Activated CD8-positive, alpha-beta T cell treated with anti-CD3 and anti-CD28 coated beads for 36 hours (primary cell): ENCODE results near the gene RSBN1L. TPM values are rescaled to one million over a fixed set of nuclear protein-coding genes. Genes with fewer than 3 reads are reported as not detected.
"Not testable (repeated sequence)": the region's sequence is repeated elsewhere in the genome, so short reads cannot be mapped to it uniquely, and the experiment has no call there.

Source experiments
- ATAC-seq: fragments of 200-7000 bp; cut with Tn5 transposase; one replicate; pipeline ENCODE4 v1.10.0; 2021; ENCODE audit warnings: mild to moderate bottlenecking, moderate library complexity
- CTCF ChIA-PET: fragments of 350-600 bp; sonication (Branson Sonifier 250); formaldehyde crosslinking; loops from one replicate; lab custom pipeline; 2021; ENCODE audit warnings: antibody characterized with exemption; lab: Charles Lee
- POLR2A ChIA-PET: fragments of 350-600 bp; sonication (Branson Sonifier 250); formaldehyde crosslinking; loops from one replicate; lab custom pipeline; 2021; ENCODE audit warnings: antibody characterized with exemption; lab: Charles Lee
- DNase-seq: peaks from one replicate; pipeline ENCODE4 v3.0.0-alpha.2; 2020
- H3K27ac Mint-ChIP-seq: one replicate; pipeline ENCODE4 v1.8.0; 2021; ENCODE audit warnings: mild to moderate bottlenecking, mixed read lengths
- H3K27me3 Mint-ChIP-seq: one replicate; pipeline ENCODE4 v1.8.0; 2021; ENCODE audit warnings: mixed read lengths
- H3K36me3 Mint-ChIP-seq: one replicate; pipeline ENCODE4 v1.8.0; 2021; ENCODE audit warnings: low read depth, mixed read lengths
- H3K4me1 Mint-ChIP-seq: one replicate; pipeline ENCODE4 v1.8.0; 2021; ENCODE audit warnings: low read depth, mixed read lengths
- H3K4me3 Mint-ChIP-seq: one replicate; pipeline ENCODE4 v1.8.0; 2021; ENCODE audit warnings: mild to moderate bottlenecking, moderate library complexity, mixed read lengths
- H3K9me3 Mint-ChIP-seq: one replicate; pipeline ENCODE4 v1.8.0; 2021; ENCODE audit warnings: mixed read lengths
- intact Hi-C: fragments of 100-400 bp; cut with micrococcal nuclease; formaldehyde crosslinking; loops from one replicate; pipeline ENCODE4 v1.10.0; 2022
- total RNA-seq, 2 experiments: library from RNA; stranded (reverse); gene quantifications; one replicate each; pipeline ENCODE4 v1.2.3, GENCODE V29; 2021
- TF ChIP-seq, protein P1 (sequence below): fragments of 200-600 bp; IDR thresholded peaks from one replicate; pipeline ENCODE4 v1.8.0; 2022; ENCODE audit warnings: antibody characterized with exemption, mild to moderate bottlenecking

RSBN1L gene
- total RNA-seq = 10 to 100 TPM; 16.5 to 21.9 TPM

DNA sequence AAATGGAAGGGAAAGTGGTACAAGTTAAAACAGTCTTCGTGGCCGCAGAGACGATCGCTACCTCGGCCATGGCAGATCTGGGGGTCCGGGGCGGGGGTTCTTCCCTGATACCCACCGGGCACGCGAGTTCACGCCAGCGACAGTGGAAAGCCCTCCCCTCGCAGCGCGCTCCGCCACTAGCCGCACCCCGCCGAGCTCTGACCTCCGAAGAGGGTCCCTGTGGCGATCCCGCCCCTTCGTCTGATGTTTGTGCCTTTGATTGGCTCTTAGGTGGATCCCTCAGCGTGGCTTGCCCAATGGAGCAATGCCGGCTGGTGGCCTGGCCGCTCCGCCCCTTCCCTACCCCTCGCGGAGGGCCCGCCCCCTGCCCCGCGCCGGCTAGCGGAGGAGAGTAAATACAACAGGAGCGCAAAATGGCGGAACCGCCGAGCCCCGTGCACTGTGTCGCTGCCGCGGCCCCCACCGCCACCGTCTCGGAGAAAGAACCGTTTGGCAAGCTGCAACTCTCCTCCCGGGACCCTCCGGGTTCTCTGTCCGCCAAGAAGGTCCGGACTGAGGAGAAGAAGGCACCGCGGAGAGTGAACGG is at the start of gene RSBN1L:
Gene RSBN1L (plus strand): TSS at position 403 of the 586 bp plus-strand sequence. CDS start 11 bp downstream, at position 414.
- Mint-ChIP-seq H3K4me3 (peak within 1 kb of the TSS; percentile 99), H3K36me3 (peaks cover 23% of the 10 kb centered on the region), H3K27me3 (no peaks in the 10 kb centered on the region), H3K27ac (peak within 1 kb of the TSS; percentile 97), H3K4me1 (peaks cover 42% of the 10 kb centered on the region), H3K9me3 (no peaks in the 10 kb centered on the region)
- DNase-seq = peak; percentile 99
- ATAC-seq = peak; percentile 98
- TF ChIP-seq, protein P1, sequence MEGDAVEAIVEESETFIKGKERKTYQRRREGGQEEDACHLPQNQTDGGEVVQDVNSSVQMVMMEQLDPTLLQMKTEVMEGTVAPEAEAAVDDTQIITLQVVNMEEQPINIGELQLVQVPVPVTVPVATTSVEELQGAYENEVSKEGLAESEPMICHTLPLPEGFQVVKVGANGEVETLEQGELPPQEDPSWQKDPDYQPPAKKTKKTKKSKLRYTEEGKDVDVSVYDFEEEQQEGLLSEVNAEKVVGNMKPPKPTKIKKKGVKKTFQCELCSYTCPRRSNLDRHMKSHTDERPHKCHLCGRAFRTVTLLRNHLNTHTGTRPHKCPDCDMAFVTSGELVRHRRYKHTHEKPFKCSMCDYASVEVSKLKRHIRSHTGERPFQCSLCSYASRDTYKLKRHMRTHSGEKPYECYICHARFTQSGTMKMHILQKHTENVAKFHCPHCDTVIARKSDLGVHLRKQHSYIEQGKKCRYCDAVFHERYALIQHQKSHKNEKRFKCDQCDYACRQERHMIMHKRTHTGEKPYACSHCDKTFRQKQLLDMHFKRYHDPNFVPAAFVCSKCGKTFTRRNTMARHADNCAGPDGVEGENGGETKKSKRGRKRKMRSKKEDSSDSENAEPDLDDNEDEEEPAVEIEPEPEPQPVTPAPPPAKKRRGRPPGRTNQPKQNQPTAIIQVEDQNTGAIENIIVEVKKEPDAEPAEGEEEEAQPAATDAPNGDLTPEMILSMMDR = peak; percentile 36
- ChIA-PET CTCF (interaction anchor here (0.7 to 4.5 kb wide), 8 partner anchors 11 to 227 kb away, joined by 3 to 26 read pairs (median 6); partner anchors contain the start of genes PHTF2 and TMEM60), POLR2A (interaction anchor here (0.6 to 1.9 kb wide), 9 partner anchors 9 to 257 kb away, joined by 3 to 6 read pairs (median 4); partner anchors contain the start of genes PHTF2 and TMEM60)
- intact Hi-C loops = no loop called here

DNA sequence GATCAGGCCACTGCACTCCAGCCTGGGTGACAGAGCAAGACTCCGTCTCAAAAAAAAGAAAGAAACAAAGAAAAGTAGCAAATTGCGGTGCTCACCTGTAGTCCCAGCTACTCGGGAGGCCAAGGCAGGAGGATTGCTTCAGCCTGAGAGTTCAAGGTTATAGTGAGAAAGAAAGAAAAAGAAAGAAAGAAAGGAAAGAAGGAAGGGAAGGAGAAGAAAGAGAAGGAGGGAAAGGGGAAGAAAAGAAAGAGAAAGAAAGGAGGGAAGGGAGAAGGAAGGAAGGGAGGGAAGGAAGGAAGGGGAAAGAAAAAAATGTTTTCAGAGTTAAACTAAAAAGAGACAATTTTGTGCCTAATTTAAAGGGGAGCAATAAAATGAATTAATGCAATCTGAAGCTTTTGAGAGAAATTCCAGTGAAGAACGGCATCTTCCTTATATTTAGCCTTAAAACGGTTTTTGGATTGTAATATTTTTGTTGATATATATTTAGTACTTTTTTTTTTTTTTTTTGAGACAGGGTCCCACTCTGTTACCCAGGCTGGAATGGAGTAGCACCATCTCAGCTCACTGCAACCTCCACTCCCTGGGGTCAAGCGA is 47.4 kb upstream of the RSBN1L start:
- H3K9me3 Mint-ChIP-seq = no peaks in the 10 kb centered on the region
- H3K4me1 Mint-ChIP-seq = no peaks in the 10 kb centered on the region
- ATAC-seq (no peak), DNase-seq (no peak)
- CTCF ChIA-PET = interaction anchor here (1.5 to 14.1 kb wide), 4 partner anchors 9 to 278 kb away, joined by 4 to 176 read pairs (median 50); no protein-coding TSS in a partner anchor
- intact Hi-C loops = no loop called here
- no peaks in the 10 kb centered on the region for H3K27me3 Mint-ChIP-seq
- no peaks in the 10 kb centered on the region for H3K36me3 Mint-ChIP-seq
- no peak overlapping the region for H3K4me3 Mint-ChIP-seq
- POLR2A ChIA-PET = no interaction called here
- H3K27ac Mint-ChIP-seq = no peak overlapping the region
- TF ChIP-seq, protein P1 = no peak

DNA sequence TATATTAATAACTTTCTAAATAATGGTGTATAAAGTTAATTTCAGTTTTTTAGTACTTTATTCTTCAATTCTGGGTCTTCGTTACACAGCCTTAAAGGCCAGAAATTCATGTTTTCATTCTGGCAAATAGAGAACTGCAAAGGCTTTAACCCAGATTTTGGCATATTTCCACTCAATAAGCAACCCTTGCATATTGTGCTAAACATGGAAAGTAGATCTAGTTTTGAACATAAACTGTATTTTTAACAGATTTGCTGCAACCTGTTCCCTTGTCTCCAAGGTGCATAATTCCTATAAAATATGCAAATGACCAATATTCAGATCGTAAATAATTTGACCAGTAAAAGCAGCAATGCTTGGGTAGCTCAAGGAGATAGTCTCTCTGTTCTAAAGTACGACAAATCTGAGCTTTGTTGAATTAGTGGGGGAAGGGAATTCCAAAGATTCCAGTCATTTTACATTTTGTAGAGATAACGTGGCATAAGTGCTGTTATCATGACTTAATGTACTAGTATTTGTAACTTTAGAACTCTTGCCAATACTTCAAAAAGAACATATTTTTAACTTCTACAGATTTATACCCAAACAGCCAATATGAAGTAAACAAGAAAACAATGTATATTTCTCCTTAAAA is 46.4 kb upstream of the RSBN1L start:
- Mint-ChIP-seq H3K27ac (no peak overlapping the region), H3K27me3 (no peaks in the 10 kb centered on the region), H3K9me3 (no peaks in the 10 kb centered on the region), H3K36me3 (no peaks in the 10 kb centered on the region), H3K4me1 (no peaks in the 10 kb centered on the region), H3K4me3 (no peak overlapping the region)
- intact Hi-C loops = loop anchor here (10.0 kb wide), 1 partner anchor 385 kb away; no protein-coding TSS in a partner anchor
- ATAC-seq (no peak), DNase-seq (no peak)
- ChIA-PET POLR2A (no interaction called here), CTCF (interaction anchor here (1.0 to 14.1 kb wide), 8 partner anchors 10 to 391 kb away, joined by 3 to 176 read pairs (median 14); partner anchors contain the start of gene PHTF2)
- TF ChIP-seq, protein P1 = no peak

DNA sequence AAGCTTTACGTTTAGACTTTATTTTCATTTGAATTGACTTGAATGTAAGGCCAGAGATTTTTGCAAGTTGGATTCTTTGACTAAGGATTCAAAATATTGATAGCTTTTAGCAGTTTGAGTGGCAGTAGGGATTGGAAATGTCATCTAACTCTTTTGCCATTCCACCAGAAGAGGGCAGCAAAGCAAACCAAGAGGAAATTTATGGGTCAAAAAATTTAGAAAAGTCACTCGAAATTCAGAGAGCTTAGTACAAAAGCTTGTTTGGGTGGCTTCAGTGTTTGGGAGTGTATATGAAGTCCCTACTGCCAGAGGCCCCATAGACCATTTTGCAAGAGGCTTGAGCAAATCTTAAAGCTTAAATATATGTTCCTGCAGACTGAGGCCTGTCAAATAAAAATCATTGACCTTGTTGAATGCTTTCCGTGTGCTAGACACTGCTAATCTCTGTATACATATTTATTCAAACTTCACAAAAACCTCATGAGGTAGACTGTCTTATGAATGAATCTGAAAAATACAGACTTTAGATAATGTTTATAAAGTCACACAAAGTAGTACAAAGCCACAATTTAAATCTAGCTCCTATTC is 44.6 kb upstream of the RSBN1L start:
- CTCF ChIA-PET = interaction anchor here (0.6 to 14.1 kb wide), 82 partner anchors 9 to 426 kb away, joined by 3 to 176 read pairs (median 5); partner anchors contain the start of genes PHTF2, RSBN1L and TMEM60
- no peaks in the 10 kb centered on the region for H3K4me1 Mint-ChIP-seq
- DNase-seq (peak; percentile 46), ATAC-seq (no peak)
- intact Hi-C loops = loop anchor here (10.0 kb wide), 1 partner anchor 383 kb away; no protein-coding TSS in a partner anchor
- POLR2A ChIA-PET = interaction anchor here (0.9 kb wide), 1 partner anchor 44 kb away, joined by 4 read pairs; no protein-coding TSS in a partner anchor
- no peaks in the 10 kb centered on the region for H3K9me3 Mint-ChIP-seq
- no peak overlapping the region for H3K4me3 Mint-ChIP-seq
- TF ChIP-seq, protein P1 = peak; percentile 77
- H3K36me3 Mint-ChIP-seq = no peaks in the 10 kb centered on the region
- no peaks in the 10 kb centered on the region for H3K27me3 Mint-ChIP-seq
- no peak overlapping the region for H3K27ac Mint-ChIP-seq

DNA sequence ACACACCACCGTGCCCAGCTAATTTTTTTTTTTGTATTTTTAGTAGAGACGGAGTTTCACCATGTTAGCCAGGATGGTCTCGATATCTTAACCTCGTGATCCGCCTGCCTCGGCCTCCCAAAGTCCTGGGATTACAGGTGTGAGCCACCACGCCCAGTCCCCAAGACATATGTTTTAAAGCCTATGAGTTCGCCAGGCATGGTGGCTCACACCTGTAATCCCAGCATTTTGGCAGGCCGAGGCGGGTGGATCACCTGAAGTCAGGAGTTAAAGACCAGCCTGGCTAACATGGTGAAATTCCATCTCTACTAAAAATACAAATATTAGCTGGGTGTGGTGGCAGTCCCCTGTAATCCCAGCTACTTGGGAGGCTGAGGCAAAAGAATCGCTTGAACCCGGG is 43.4 kb upstream of the RSBN1L start:
- not testable (repeated sequence) for H3K36me3 Mint-ChIP-seq, H3K9me3 Mint-ChIP-seq, H3K4me1 Mint-ChIP-seq, H3K27ac Mint-ChIP-seq, DNase-seq, H3K27me3 Mint-ChIP-seq, ATAC-seq, H3K4me3 Mint-ChIP-seq
- ChIA-PET POLR2A (interaction anchor here (0.6 kb wide), 1 partner anchor 1327 kb away, joined by 3 read pairs; no protein-coding TSS in a partner anchor), CTCF (interaction anchor here (1.4 to 14.1 kb wide), 6 partner anchors 21 to 367 kb away, joined by 8 to 176 read pairs (median 15); no protein-coding TSS in a partner anchor)
- intact Hi-C loops = loop anchor here (10.0 kb wide), 1 partner anchor 382 kb away; no protein-coding TSS in a partner anchor
